Measurements from ENCODE around the gene TUFT1. TPM values are rescaled to one million over a fixed set of nuclear protein-coding genes. Genes with fewer than 3 reads are reported as not detected.

Gene TUFT1, protein sequence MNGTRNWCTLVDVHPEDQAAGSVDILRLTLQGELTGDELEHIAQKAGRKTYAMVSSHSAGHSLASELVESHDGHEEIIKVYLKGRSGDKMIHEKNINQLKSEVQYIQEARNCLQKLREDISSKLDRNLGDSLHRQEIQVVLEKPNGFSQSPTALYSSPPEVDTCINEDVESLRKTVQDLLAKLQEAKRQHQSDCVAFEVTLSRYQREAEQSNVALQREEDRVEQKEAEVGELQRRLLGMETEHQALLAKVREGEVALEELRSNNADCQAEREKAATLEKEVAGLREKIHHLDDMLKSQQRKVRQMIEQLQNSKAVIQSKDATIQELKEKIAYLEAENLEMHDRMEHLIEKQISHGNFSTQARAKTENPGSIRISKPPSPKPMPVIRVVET
- 3.5 and 4.6 TPM in 2 replicates for total RNA-seq (2011; cell fraction: chromatin; rRNA removed; ENCODE audit: low replicate concordance)
- total RNA-seq (2011; cell fraction: nucleolus; rRNA removed), result 1.7 and 2.0 TPM in 2 replicates
- total RNA-seq (2011; cell fraction: nucleoplasm; rRNA removed), result 3.4 and 5.6 TPM in 2 replicates
- total RNA-seq (2014; rRNA removed), result 1.4 and 1.6 TPM in 2 replicates
- 1.2 and 1.6 TPM in 2 replicates for total RNA-seq (2014; rRNA removed; fragmentation: Illumina TruSeq; extraction: Trizol)
- total RNA-seq (2015; rRNA removed; fragmentation: Illumina TruSeq; extraction: Trizol), result 0.54 and 0.68 TPM in 2 replicates
- 1.4 and 2.0 TPM in 2 replicates for total RNA-seq (2021)
- 1.5 and 2.4 TPM in 2 replicates for polyA plus RNA-seq (2011; rRNA removed)
- 1.1 and 2.3 TPM in 2 replicates for polyA plus RNA-seq (2011; cell fraction: cytosol; rRNA removed)
- polyA plus RNA-seq (2011; cell fraction: nucleus; rRNA removed), result 1.2 and 1.7 TPM in 2 replicates
- polyA plus RNA-seq (2012), result 1.4 and 2.7 TPM in 2 replicates
- polyA plus RNA-seq (2014; fragmentation: Illumina TruSeq; extraction: Trizol), result 1.9 and 2.2 TPM in 2 replicates
- 1 to 10 TPM; 1.7 to 2.0 TPM for polyA plus RNA-seq (2014; fragmentation: Nextera tagmentation; extraction: Ambion mirVana)
- polyA plus RNA-seq (2014; rRNA removed), result 1.7 TPM in 2 replicates
- polyA minus RNA-seq (2011; rRNA and poly(A)+ RNA removed), result 2.3 and 2.7 TPM in 2 replicates
- polyA minus RNA-seq (2011; cell fraction: cytosol; rRNA and poly(A)+ RNA removed), result 1.0 and 1.8 TPM in 2 replicates
- 0.40 and 1.1 TPM in 2 replicates for polyA minus RNA-seq (2011; cell fraction: nucleus; rRNA and poly(A)+ RNA removed)
- Bru-seq, nascent RNA, result percentile 41 among the genes with signal in this experiment
- BruChase-seq, experiment 1, labeled RNA remaining after a 2-hour chase, result percentile 53 among the genes with signal in this experiment
- BruChase-seq, experiment 2, labeled RNA remaining after a 6-hour chase, result percentile 57 among the genes with signal in this experiment
- long read RNA-seq, experiment 1, partial matches to known transcripts, result 2 of 4 reads
- long read RNA-seq, experiment 1, other reads (novel, unspliced or antisense), result 1 of 4 reads
- long read RNA-seq, experiment 2, partial matches to known transcripts, result 4 of 6 reads
- long read RNA-seq, experiment 2, other reads (novel, unspliced or antisense), result 1 of 6 reads
- long read RNA-seq, experiment 3, result 0 reads

DNA sequence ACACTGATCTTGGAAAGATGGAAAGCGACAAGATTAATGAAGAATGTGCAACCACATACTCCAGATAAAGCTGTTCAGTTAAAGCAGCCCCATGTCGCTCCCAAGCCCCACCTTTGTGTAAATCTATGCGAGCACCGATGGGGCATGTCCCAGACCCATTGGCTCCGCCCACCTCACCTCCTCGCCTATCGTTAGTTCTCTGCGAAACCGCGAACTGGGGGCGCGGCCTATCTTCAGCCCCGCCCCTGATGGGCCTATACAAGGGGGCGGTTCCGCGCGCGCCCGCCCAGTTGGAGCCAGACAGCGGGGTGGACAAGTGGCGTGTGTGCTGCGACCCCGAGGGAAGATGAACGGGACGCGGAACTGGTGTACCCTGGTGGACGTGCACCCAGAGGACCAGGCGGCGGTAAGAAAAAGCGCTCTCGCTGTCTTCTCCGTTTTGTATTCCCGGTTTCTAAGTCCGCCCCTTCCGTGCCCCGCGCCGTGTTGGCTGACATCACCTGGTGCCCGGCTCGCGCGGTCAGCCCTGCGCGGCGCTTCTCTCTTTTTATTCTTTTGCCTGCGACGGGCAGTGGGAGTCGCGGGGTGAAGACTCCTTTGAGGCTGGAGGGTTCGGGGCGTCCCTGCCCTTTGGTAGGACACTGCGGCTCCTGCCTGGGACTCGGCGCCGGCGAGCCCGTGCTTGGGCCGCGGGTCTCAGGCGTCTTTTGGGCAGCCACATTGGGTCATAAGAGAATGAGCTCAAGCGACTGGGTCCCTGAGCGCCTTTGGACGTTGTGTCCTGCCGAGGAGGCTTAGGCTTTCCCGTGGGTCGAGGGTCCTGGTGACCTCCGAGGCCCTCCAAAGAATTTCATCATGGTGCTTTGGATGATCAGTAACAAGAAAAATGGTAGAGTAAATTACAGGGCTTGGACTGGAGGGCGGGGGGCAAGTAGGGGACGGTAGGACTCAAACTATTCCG is at the start of gene TUFT1:
TUFT1 (plus strand) TSS at position 289 of the 961 bp plus-strand sequence; CDS start at position 347, 58 bp downstream.
- H3K79me2 ChIP-seq (ENCODE audit: control insufficient read depth, insufficient read depth, low read length), result no peaks in the 10 kb centered on the region
- H3K4me2 ChIP-seq (ENCODE audit: insufficient read depth, low read length), result peak within 1 kb of the TSS; percentile 89
- H3K9me1 ChIP-seq (ENCODE audit: control insufficient read depth, insufficient read depth, low read length), result no peaks in the 10 kb centered on the region
- no peaks in the 10 kb centered on the region for H3K9me3 ChIP-seq (replicated peaks; ENCODE audit: control insufficient read depth, insufficient read depth, low read depth, low read length)
- peak within 1 kb of the TSS; percentile 52 to 86 for H3K9ac ChIP-seq (ENCODE audit: insufficient read depth in 1 of 2, low read depth in 2 of 2, low read length in 2 of 2)
- H4K20me1 ChIP-seq (replicated peaks; ENCODE audit: control insufficient read depth, insufficient read depth, low read length), result no peaks in the 10 kb centered on the region; the same call in 1 of the 2 replicates
- peaks cover 2 to 5% of the 10 kb centered on the region in 2 experiments; a peak in 2 of 5 replicates for H3K27me3 ChIP-seq (ENCODE audit: control insufficient read depth in 2 of 2, insufficient read depth in 2 of 2, low read length in 2 of 2)
- peak within 1 kb of the TSS; percentile 89 for H2AFZ ChIP-seq (ENCODE audit: low read depth, low read length)
- H3K4me1 ChIP-seq (replicated peaks in 1 of 2; ENCODE audit: control insufficient read depth in 2 of 2, insufficient read depth in 2 of 2, low read length in 2 of 2), result peaks cover 5 to 14% of the 10 kb centered on the region in 2 experiments; a peak in 4 of 5 replicates
- peak within 1 kb of the TSS; percentile 70 for H3K27ac ChIP-seq (ENCODE audit: extremely low read depth, low read depth, low read length)
- ATAC-seq (peak; percentile 98), DNase-seq (ENCODE audit: extremely low read depth in 1 of 4, low spot score in 3 of 4) (peak; percentile 94 to 97 (median 96)), FAIRE-seq (peak; percentile 96)
- under 1% methylated on average over 62 of the region's 70 CpGs for WGBS (ENCODE audit: insufficient coverage, low coverage, missing lambda C conversion rate)
- ChIA-PET CTCF (ENCODE audit: low intra/inter-chr PET ratio) (no interaction called here), POLR2A (interaction anchor here (0.5 to 3.4 kb wide), 37 partner anchors 9 to 462 kb away, joined by 3 to 39 read pairs (median 3); partner anchors contain the start of genes CGN and MRPL9)
- intact Hi-C loops (cut with micrococcal nuclease), result loop anchor here (5.0 kb wide), 1 partner anchor 37 kb away; no protein-coding TSS in a partner anchor
- in situ Hi-C loops (cut with MboI), result no loop called here
- no peaks in the 10 kb centered on the region for H3K36me3 ChIP-seq (ENCODE audit: control insufficient read depth, insufficient read depth, low read length)
- TSS peak; percentile 54 for BruUV-seq (replicated peaks)
- peak within 1 kb of the TSS; percentile 52 for H3K4me3 ChIP-seq
- TF ChIP-seq ZBTB11 (CRISPR knock-in tag; IDR thresholded peaks at IDR 0.05) (peak in 2 of 3 experiments; percentile 7 to 37; a peak in 1 of 6 replicates), ZNF282 (CRISPR knock-in tag; IDR thresholded peaks at IDR 0.05) (no peak), CXXC5 (CRISPR knock-in tag; IDR thresholded peaks at IDR 0.05) (peak; percentile 61), CREM (IDR thresholded peaks at IDR 0.05; ENCODE audit: low read depth) (peak; percentile 35; the same call in 1 of the 2 replicates), KAT7 (CRISPR knock-in tag; IDR thresholded peaks at IDR 0.05; ENCODE audit: borderline replicate concordance) (0 out of 2 replicates have a peak, but pooled peaks have one; percentile 24), ATF3 (IDR thresholded peaks at IDR 0.05) (peak; percentile 70), ATF3 (CRISPR knock-in tag; conservative IDR thresholded peaks at IDR 0.05) (no peak), U2AF1 (optimal IDR thresholded peaks at IDR 0.05; ENCODE audit: low read depth, low read length) (no peak)

All from K562 (cell line).